GM23338 (cell line): ENCODE results near the gene NTN4. TPM values are rescaled to one million over a fixed set of nuclear protein-coding genes. Genes with fewer than 3 reads are reported as not detected.

ENCODE experiments used
- ATAC-seq: fragments of 200-7000 bp; cut with Tn5 transposase; 3 replicates; pipeline ENCODE4 v1.9.1; 2020
- DNase-seq: peaks from one replicate; pipeline ENCODE4 v3.0.0-alpha.2; 2015; ENCODE audit warnings: low spot score
- H2AFZ ChIP-seq: fragments of 200-600 bp; sonication (generic); 2 replicates; pipeline ENCODE4 v1.8.0; 2016; ENCODE audit warnings: antibody characterized with exemption, mild to moderate bottlenecking, moderate library complexity
- H3F3A ChIP-seq: fragments of 200-600 bp; sonication (generic); replicated peaks from 2 replicates; pipeline ENCODE4 v1.8.0; 2017; ENCODE audit warnings: antibody characterized with exemption, mixed run types, low read depth
- H3K27ac ChIP-seq: fragments of 200-600 bp; sonication (generic); 2 replicates; pipeline ENCODE4 v1.6.1; 2016; ENCODE audit warnings: low read depth
- H3K27me3 ChIP-seq: fragments of 200-600 bp; sonication (generic); 2 replicates; pipeline ENCODE4 v1.8.0; 2016; ENCODE audit warnings: mild to moderate bottlenecking, mixed run types, moderate library complexity; ENCODE audit not compliant: insufficient read depth
- H3K36me3 ChIP-seq: fragments of 200-600 bp; sonication (generic); 2 replicates; pipeline ENCODE4 v1.8.0; 2016; ENCODE audit warnings: mild to moderate bottlenecking; ENCODE audit not compliant: insufficient read depth
- H3K4me1 ChIP-seq: fragments of 200-600 bp; sonication (generic); 2 replicates; pipeline ENCODE4 v1.8.0; 2016; ENCODE audit warnings: mild to moderate bottlenecking, moderate library complexity; ENCODE audit not compliant: insufficient read depth
- H3K4me2 ChIP-seq: fragments of 200-600 bp; sonication (generic); 2 replicates; pipeline ENCODE4 v1.7.1; 2017; ENCODE audit warnings: mixed run types
- H3K4me3 ChIP-seq: fragments of 200-600 bp; sonication (generic); 2 replicates; pipeline ENCODE4 v1.6.1; 2016; ENCODE audit warnings: mixed run types
- H3K79me2 ChIP-seq: fragments of 200-600 bp; sonication (generic); replicated peaks from 2 replicates; pipeline ENCODE4 v1.8.0; 2017; ENCODE audit warnings: mild to moderate bottlenecking; ENCODE audit not compliant: insufficient read depth
- H3K9me2 ChIP-seq: fragments of 200-600 bp; sonication (generic); 2 replicates; pipeline ENCODE4 v1.8.0; 2017; ENCODE audit not compliant: insufficient read depth
- H4K20me1 ChIP-seq: fragments of 200-600 bp; sonication (generic); replicated peaks from 2 replicates; pipeline ENCODE4 v1.8.0; 2017; ENCODE audit warnings: mild to moderate bottlenecking; ENCODE audit not compliant: insufficient read depth
- H3K27ac Mint-ChIP-seq: 2 replicates; pipeline ENCODE4 v1.8.0; 2020; ENCODE audit warnings: inconsistent platforms, mild to moderate bottlenecking, moderate library complexity, mixed read lengths
- H3K27me3 Mint-ChIP-seq: 3 replicates; pipeline ENCODE4 v1.8.0; 2022; ENCODE audit warnings: low read depth, mild to moderate bottlenecking, moderate library complexity, mixed read lengths, inconsistent platforms; ENCODE audit not compliant: insufficient read depth, poor library complexity
- H3K36me3 Mint-ChIP-seq: 3 replicates; pipeline ENCODE4 v1.8.0; 2021; ENCODE audit warnings: low read depth, mild to moderate bottlenecking, inconsistent platforms, moderate library complexity, mixed read lengths
- H3K4me1 Mint-ChIP-seq: 3 replicates; pipeline ENCODE4 v1.8.0; 2020; ENCODE audit warnings: mild to moderate bottlenecking, inconsistent platforms, mixed read lengths
- H3K4me3 Mint-ChIP-seq: 3 replicates; pipeline ENCODE4 v1.8.0; 2021; ENCODE audit warnings: moderate library complexity, mild to moderate bottlenecking, inconsistent platforms, mixed read lengths
- H3K9me3 Mint-ChIP-seq: 3 replicates; pipeline ENCODE4 v1.8.0; 2020; ENCODE audit warnings: moderate library complexity, mild to moderate bottlenecking, inconsistent platforms, mixed read lengths
- CREB1 ChIP-seq: fragments of 250-450 bp; sonication (Bioruptor Pico); IDR thresholded peaks from 2 replicates; pipeline ENCODE4 v1.5.0; 2020; ENCODE audit warnings: low read depth, mild to moderate bottlenecking, moderate library complexity
- EZH2 ChIP-seq: fragments of 200-600 bp; sonication (generic); IDR thresholded peaks from one replicate; pipeline ENCODE4 v1.8.0; 2017; ENCODE audit warnings: antibody characterized with exemption, mild to moderate bottlenecking, low read depth; ENCODE audit not compliant: unreplicated experiment
- EZH2phosphoT487 ChIP-seq: fragments of 200-600 bp; sonication (generic); IDR thresholded peaks from one replicate; pipeline ENCODE4 v1.8.1; 2018; ENCODE audit warnings: antibody characterized with exemption; ENCODE audit not compliant: unreplicated experiment
- JUNB ChIP-seq: IDR thresholded peaks from one replicate; pipeline ENCODE4 v1.6.1; 2016; ENCODE audit warnings: antibody characterized with exemption; ENCODE audit not compliant: unreplicated experiment
- POLR2AphosphoS5 ChIP-seq: IDR thresholded peaks from 2 replicates; pipeline ENCODE4 v1.6.1; 2016; ENCODE audit warnings: antibody characterized with exemption, low read depth
- STAT1 ChIP-seq: IDR thresholded peaks from one replicate; pipeline ENCODE4 v1.6.1; 2016; ENCODE audit warnings: antibody characterized with exemption; ENCODE audit not compliant: unreplicated experiment
- ZNF114 ChIP-seq: fragments of 250-450 bp; sonication (Bioruptor Pico); IDR thresholded peaks from 2 replicates; pipeline ENCODE4 v1.5.0; 2020; ENCODE audit warnings: mild to moderate bottlenecking, moderate library complexity
- polyA plus RNA-seq: library from polyadenylated mRNA; unstranded; fragments of >200 nt; fragmentation: Nextera tagmentation; extraction: Ambion mirVana; gene quantifications from 2 replicates; pipeline ENCODE4 v1.2.1, GENCODE V29; 2016
- total RNA-seq: library from RNA; depleted of rRNA; stranded (reverse); fragments of >200 nt; shearing (Covaris generic); gene quantifications from 2 replicates; pipeline ENCODE4 v1.2.3, GENCODE V29; 2014
- TF ChIP-seq, protein P1 (sequence below): fragments of 250-450 bp; sonication (Bioruptor Pico); IDR thresholded peaks from 2 replicates; pipeline ENCODE4 v1.5.0; 2020; ENCODE audit warnings: mild to moderate bottlenecking, moderate library complexity
- TF ChIP-seq, protein P2 (sequence below), 2 experiments: fragments of 200-600 bp in 1 of 2; sonication (generic) in 1 of 2; conservative IDR thresholded peaks; 2 replicates each; pipeline versions ENCODE4 v1.5.1 to v1.6.1; 2016 to 2017; ENCODE audit warnings: antibody characterized with exemption in 2 of 2, low read depth in 2 of 2, mild to moderate bottlenecking in 2 of 2, moderate library complexity in 1 of 2
- TF ChIP-seq, protein P3 (sequence below): IDR thresholded peaks from one replicate; pipeline ENCODE4 v1.6.1; 2018; ENCODE audit warnings: antibody characterized with exemption; ENCODE audit not compliant: unreplicated experiment
- TF ChIP-seq, protein P4 (sequence below): IDR thresholded peaks from 2 replicates; pipeline ENCODE4 v1.6.1; 2016; ENCODE audit warnings: antibody characterized with exemption

NTN4 gene
- total and polyA plus RNA-seq, 2 experiments from 2014 or later = 1.5 to 3.8 TPM

DNA sequence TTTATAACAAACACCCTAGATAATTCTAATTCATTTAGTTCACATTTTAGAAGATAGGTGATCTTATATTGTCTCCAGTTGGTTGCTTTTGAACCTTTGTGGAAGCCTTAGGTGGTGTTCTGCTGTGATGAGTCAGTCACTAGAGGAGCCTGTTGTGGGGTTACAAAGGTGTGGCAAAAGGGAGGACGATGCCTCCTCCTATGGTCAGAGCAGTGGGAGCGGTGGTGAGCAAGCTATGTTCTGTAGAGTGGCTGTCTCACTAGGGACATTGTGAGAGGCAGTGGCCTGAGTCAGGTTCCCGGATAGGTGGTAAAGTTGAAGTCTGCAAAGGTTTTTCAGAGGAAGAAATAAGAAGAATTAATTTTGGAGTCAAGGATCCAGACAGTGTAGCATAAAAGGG is 167.7 kb downstream of the NTN4 start:
- H3K4me3 Mint-ChIP-seq = no peak overlapping the region
- no peak for DNase-seq

More for the DNA sequence above, 167.7 kb downstream of the NTN4 start:
- peak overlapping the region; percentile 51 for H3K27ac Mint-ChIP-seq
- Histone ChIP-seq H3K9me2 (no peaks in the 10 kb centered on the region), H3K4me1 (peaks cover 14% of the 10 kb centered on the region), H3K36me3 (no peaks in the 10 kb centered on the region), H3K4me3 (no peak overlapping the region), H3K79me2 (no peaks in the 10 kb centered on the region), H3K4me2 (no peak overlapping the region), H3K27ac (peak overlapping the region; percentile 86), H4K20me1 (no peaks in the 10 kb centered on the region), H3F3A (no peaks in the 10 kb centered on the region), H2AFZ (no peak overlapping the region), H3K27me3 (no peaks in the 10 kb centered on the region)
- peaks cover 6% of the 10 kb centered on the region for H3K27me3 Mint-ChIP-seq
- TF ChIP-seq JUNB (no peak), ZNF114 (CRISPR knock-in tag) (no peak), CREB1 (no peak), POLR2AphosphoS5 (no peak), EZH2 (no peak), STAT1 (no peak), EZH2phosphoT487 (no peak)
- TF ChIP-seq, protein P1, sequence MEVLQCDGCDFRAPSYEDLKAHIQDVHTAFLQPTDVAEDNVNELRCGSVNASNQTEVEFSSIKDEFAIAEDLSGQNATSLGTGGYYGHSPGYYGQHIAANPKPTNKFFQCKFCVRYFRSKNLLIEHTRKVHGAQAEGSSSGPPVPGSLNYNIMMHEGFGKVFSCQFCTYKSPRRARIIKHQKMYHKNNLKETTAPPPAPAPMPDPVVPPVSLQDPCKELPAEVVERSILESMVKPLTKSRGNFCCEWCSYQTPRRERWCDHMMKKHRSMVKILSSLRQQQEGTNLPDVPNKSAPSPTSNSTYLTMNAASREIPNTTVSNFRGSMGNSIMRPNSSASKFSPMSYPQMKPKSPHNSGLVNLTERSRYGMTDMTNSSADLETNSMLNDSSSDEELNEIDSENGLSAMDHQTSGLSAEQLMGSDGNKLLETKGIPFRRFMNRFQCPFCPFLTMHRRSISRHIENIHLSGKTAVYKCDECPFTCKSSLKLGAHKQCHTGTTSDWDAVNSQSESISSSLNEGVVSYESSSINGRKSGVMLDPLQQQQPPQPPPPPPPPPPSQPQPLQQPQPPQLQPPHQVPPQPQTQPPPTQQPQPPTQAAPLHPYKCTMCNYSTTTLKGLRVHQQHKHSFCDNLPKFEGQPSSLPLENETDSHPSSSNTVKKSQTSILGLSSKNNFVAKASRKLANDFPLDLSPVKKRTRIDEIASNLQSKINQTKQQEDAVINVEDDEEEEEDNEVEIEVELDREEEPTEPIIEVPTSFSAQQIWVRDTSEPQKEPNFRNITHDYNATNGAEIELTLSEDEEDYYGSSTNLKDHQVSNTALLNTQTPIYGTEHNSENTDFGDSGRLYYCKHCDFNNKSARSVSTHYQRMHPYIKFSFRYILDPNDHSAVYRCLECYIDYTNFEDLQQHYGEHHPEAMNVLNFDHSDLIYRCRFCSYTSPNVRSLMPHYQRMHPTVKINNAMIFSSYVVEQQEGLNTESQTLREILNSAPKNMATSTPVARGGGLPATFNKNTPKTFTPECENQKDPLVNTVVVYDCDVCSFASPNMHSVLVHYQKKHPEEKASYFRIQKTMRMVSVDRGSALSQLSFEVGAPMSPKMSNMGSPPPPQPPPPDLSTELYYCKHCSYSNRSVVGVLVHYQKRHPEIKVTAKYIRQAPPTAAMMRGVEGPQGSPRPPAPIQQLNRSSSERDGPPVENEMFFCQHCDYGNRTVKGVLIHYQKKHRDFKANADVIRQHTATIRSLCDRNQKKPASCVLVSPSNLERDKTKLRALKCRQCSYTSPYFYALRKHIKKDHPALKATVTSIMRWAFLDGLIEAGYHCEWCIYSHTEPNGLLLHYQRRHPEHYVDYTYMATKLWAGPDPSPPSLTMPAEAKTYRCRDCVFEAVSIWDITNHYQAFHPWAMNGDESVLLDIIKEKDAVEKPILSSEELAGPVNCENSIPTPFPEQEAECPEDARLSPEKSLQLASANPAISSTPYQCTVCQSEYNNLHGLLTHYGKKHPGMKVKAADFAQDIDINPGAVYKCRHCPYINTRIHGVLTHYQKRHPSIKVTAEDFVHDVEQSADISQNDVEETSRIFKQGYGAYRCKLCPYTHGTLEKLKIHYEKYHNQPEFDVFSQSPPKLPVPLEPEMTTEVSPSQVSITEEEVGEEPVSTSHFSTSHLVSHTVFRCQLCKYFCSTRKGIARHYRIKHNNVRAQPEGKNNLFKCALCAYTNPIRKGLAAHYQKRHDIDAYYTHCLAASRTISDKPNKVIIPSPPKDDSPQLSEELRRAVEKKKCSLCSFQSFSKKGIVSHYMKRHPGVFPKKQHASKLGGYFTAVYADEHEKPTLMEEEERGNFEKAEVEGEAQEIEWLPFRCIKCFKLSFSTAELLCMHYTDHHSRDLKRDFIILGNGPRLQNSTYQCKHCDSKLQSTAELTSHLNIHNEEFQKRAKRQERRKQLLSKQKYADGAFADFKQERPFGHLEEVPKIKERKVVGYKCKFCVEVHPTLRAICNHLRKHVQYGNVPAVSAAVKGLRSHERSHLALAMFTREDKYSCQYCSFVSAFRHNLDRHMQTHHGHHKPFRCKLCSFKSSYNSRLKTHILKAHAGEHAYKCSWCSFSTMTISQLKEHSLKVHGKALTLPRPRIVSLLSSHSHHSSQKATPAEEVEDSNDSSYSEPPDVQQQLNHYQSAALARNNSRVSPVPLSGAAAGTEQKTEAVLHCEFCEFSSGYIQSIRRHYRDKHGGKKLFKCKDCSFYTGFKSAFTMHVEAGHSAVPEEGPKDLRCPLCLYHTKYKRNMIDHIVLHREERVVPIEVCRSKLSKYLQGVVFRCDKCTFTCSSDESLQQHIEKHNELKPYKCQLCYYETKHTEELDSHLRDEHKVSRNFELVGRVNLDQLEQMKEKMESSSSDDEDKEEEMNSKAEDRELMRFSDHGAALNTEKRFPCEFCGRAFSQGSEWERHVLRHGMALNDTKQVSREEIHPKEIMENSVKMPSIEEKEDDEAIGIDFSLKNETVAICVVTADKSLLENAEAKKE (CRISPR knock-in tag) = no peak
- TF ChIP-seq, protein P2, sequence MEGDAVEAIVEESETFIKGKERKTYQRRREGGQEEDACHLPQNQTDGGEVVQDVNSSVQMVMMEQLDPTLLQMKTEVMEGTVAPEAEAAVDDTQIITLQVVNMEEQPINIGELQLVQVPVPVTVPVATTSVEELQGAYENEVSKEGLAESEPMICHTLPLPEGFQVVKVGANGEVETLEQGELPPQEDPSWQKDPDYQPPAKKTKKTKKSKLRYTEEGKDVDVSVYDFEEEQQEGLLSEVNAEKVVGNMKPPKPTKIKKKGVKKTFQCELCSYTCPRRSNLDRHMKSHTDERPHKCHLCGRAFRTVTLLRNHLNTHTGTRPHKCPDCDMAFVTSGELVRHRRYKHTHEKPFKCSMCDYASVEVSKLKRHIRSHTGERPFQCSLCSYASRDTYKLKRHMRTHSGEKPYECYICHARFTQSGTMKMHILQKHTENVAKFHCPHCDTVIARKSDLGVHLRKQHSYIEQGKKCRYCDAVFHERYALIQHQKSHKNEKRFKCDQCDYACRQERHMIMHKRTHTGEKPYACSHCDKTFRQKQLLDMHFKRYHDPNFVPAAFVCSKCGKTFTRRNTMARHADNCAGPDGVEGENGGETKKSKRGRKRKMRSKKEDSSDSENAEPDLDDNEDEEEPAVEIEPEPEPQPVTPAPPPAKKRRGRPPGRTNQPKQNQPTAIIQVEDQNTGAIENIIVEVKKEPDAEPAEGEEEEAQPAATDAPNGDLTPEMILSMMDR (conservative IDR thresholded peaks at IDR 0.05; ENCODE audit: low read depth in 2 of 2) = no peak
- TF ChIP-seq, protein P3, sequence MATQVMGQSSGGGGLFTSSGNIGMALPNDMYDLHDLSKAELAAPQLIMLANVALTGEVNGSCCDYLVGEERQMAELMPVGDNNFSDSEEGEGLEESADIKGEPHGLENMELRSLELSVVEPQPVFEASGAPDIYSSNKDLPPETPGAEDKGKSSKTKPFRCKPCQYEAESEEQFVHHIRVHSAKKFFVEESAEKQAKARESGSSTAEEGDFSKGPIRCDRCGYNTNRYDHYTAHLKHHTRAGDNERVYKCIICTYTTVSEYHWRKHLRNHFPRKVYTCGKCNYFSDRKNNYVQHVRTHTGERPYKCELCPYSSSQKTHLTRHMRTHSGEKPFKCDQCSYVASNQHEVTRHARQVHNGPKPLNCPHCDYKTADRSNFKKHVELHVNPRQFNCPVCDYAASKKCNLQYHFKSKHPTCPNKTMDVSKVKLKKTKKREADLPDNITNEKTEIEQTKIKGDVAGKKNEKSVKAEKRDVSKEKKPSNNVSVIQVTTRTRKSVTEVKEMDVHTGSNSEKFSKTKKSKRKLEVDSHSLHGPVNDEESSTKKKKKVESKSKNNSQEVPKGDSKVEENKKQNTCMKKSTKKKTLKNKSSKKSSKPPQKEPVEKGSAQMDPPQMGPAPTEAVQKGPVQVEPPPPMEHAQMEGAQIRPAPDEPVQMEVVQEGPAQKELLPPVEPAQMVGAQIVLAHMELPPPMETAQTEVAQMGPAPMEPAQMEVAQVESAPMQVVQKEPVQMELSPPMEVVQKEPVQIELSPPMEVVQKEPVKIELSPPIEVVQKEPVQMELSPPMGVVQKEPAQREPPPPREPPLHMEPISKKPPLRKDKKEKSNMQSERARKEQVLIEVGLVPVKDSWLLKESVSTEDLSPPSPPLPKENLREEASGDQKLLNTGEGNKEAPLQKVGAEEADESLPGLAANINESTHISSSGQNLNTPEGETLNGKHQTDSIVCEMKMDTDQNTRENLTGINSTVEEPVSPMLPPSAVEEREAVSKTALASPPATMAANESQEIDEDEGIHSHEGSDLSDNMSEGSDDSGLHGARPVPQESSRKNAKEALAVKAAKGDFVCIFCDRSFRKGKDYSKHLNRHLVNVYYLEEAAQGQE = no peak
- TF ChIP-seq, protein P4, sequence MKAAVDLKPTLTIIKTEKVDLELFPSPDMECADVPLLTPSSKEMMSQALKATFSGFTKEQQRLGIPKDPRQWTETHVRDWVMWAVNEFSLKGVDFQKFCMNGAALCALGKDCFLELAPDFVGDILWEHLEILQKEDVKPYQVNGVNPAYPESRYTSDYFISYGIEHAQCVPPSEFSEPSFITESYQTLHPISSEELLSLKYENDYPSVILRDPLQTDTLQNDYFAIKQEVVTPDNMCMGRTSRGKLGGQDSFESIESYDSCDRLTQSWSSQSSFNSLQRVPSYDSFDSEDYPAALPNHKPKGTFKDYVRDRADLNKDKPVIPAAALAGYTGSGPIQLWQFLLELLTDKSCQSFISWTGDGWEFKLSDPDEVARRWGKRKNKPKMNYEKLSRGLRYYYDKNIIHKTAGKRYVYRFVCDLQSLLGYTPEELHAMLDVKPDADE = no peak
- H3K4me1 Mint-ChIP-seq = peaks cover 18% of the 10 kb centered on the region; the same call in 2 of the 3 replicates
- no peak; the same call in 2 of the 3 replicates for ATAC-seq
- no peaks in the 10 kb centered on the region; the same call in 2 of the 3 replicates for H3K9me3 Mint-ChIP-seq
- H3K36me3 Mint-ChIP-seq = no peaks in the 10 kb centered on the region; the same call in 2 of the 3 replicates
